HUES48 (cell line): ENCODE measurements around the gene SPCS2.
"Not testable (repeated sequence)": the region's sequence is repeated elsewhere in the genome, so short reads cannot be mapped to it uniquely, and the experiment has no call there.

Experiments
- H3K27ac ChIP-seq: one replicate; pipeline ENCODE4 v1.7.0; 2013; ENCODE audit warnings: low read depth, low read length, inconsistent platforms
- H3K27me3 ChIP-seq: 2 replicates; pipeline ENCODE4 v1.6.1; 2013; ENCODE audit warnings: mild to moderate bottlenecking, low read length; ENCODE audit not compliant: control insufficient read depth, insufficient read depth
- H3K36me3 ChIP-seq: 2 replicates; pipeline ENCODE4 v1.6.1; 2013; ENCODE audit warnings: low read length; ENCODE audit not compliant: control insufficient read depth, insufficient read depth
- H3K4me1 ChIP-seq: 2 replicates; pipeline ENCODE4 v1.6.1; 2013; ENCODE audit warnings: mild to moderate bottlenecking, low read length; ENCODE audit not compliant: control insufficient read depth, insufficient read depth
- H3K4me3 ChIP-seq: 2 replicates; pipeline ENCODE4 v1.5.1; 2013; ENCODE audit warnings: mild to moderate bottlenecking, low read depth, low read length
- H3K9ac ChIP-seq: 2 replicates; pipeline ENCODE4 v1.6.1; 2013; ENCODE audit warnings: mild to moderate bottlenecking, low read depth, low read length, moderate library complexity
- H3K9me3 ChIP-seq: 2 replicates; pipeline ENCODE4 v1.6.1; 2013; ENCODE audit warnings: low read length; ENCODE audit not compliant: control insufficient read depth, insufficient read depth

The SPCS2 gene

DNA sequence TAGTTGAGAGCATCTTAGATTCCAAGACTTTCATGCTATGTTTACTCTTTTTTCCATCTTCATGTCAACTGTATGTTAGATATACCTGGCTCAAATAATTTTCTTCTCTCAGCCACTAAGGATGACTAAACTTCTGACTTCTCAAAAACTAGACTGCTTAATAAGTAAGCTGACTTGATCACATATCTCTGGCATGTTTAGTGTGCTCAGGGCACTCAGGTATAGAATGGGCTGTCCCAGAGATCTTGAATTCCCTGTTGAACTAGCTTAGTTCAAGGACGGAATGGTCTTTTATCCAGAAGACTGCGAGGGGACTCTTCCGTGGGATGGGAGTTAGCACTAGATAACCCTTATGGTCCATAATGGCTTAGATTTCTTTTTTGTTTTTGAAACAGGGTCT is 52.6 kb downstream of the SPCS2 start:
- H3K36me3 ChIP-seq, result peaks cover 25% of the 10 kb centered on the region
- no peaks in the 10 kb centered on the region for H3K4me1 ChIP-seq

DNA sequence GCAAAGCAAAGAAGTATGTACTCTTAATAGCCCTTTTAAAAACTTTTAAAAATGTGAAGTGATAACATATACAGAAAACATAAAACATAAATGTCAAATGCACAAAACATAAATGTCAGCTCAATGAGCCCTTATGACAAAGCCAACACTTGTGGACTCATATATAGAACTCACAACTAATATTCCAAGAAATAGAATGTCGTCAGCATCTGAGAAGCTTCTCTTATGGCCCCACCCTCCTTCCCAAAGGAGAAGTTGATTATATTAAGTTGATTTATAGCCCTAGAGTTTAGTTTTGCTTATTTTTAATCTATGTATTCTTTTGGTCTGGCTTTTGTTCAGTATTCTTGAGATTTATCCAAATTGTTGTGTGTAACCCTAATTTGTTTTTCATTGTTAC is 53.5 kb downstream of the SPCS2 start:
- Histone ChIP-seq H3K9me3 (no peaks in the 10 kb centered on the region), H3K9ac (no peak overlapping the region), H3K36me3 (peaks cover 28% of the 10 kb centered on the region), H3K4me3 (no peak overlapping the region), H3K27me3 (no peaks in the 10 kb centered on the region), H3K27ac (no peak overlapping the region), H3K4me1 (no peaks in the 10 kb centered on the region)

More for the DNA sequence above, 52.6 kb downstream of the SPCS2 start:
- Histone ChIP-seq H3K9ac (no peak overlapping the region), H3K9me3 (no peaks in the 10 kb centered on the region), H3K27ac (no peak overlapping the region), H3K27me3 (no peaks in the 10 kb centered on the region), H3K4me3 (no peak overlapping the region)

DNA sequence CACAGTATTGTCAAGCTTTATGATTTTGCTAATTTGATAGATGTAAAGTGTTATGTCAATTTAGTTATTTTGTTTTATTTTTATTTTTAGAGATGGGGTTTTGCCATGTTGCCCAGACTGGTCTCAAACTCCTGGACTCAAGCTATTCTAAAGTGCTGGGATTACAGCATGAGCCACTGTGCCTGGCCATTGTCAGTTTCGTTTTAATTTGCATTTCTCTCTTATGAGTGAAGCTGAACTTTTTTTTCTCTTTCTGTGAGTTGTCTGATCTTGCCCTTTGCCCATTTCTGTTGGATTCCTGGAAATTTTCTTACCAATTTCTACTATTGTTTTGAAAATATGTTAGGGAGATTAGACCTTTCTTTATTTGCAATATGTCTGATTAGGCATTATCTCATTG is 55.1 kb downstream of the SPCS2 start:
- H3K27ac ChIP-seq, result no peak overlapping the region
- H3K9me3 ChIP-seq, result no peaks in the 10 kb centered on the region
- no peak overlapping the region for H3K9ac ChIP-seq
- no peaks in the 10 kb centered on the region for H3K27me3 ChIP-seq
- peaks cover 35% of the 10 kb centered on the region for H3K36me3 ChIP-seq
- H3K4me1 ChIP-seq, result no peaks in the 10 kb centered on the region
- no peak overlapping the region for H3K4me3 ChIP-seq

DNA sequence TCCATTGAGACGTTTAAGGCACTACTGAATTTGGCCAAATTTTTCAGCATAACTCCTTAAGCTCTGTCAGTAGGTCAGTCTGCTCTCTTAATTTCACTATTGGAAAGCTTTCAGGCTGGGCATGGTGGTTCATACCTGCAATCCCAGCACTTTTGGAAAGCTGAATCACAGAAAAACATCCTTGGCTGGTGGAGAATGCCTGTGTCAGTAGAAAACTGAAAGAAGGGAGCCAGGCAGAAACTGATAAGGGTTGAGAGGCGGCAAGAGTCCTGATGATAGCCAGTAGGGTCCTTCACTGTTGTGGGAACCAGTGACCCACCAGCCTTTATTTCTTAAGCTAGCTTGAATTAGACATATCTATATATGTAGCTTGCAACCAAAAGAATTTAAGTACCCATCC is 62.3 kb downstream of the SPCS2 start:
- no peak overlapping the region for H3K27ac ChIP-seq
- no peak overlapping the region for H3K4me3 ChIP-seq
- H3K9me3 ChIP-seq, result no peaks in the 10 kb centered on the region
- no peaks in the 10 kb centered on the region for H3K4me1 ChIP-seq
- no peak overlapping the region for H3K9ac ChIP-seq
- H3K27me3 ChIP-seq, result no peaks in the 10 kb centered on the region
- H3K36me3 ChIP-seq, result peaks cover 44% of the 10 kb centered on the region

DNA sequence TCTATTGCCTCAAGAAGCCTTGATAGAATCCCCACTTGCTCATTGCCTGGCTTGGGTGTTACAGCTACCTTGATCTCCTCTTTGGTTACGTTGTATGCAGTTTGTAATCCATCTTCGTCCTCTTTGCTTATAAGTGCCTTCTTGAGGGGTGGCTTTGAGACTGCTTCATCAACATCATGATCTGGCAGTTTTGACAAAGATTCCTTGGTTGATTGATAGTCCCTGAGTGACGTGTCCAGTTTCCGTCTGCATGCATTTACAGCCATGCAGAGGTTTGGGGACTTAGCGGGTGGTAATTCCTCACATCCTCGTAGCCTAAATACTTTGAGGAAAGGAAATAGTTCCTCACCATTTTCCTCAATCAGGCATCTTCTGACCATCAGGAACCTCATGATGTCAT is 62.8 kb downstream of the SPCS2 start:
- Histone ChIP-seq H3K36me3 (peaks cover 39% of the 10 kb centered on the region), H3K4me3 (no peak overlapping the region), H3K27ac (no peak overlapping the region), H3K27me3 (no peaks in the 10 kb centered on the region), H3K4me1 (no peaks in the 10 kb centered on the region), H3K9ac (no peak overlapping the region), H3K9me3 (no peaks in the 10 kb centered on the region)

DNA sequence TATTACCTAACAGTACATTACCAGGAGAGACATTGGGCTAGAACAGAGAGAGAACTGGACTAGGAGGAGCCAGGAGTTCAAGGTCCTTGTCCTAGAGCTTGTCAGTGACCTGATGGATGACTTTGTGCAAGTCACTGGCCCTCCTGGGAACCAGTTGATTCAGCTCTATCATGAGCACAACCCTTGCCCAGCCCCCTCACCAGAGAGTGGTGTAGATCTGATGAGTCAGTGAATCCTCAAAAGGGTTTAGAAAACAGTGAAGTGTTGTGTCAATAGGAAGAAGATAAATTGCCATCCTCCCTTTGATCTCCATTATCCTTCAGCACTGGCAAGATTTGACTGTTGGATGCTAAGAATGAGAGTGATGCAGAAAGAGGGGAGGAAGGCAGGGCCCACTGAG is 64.0 kb downstream of the SPCS2 start:
- no peaks in the 10 kb centered on the region for H3K27me3 ChIP-seq
- no peak overlapping the region for H3K9ac ChIP-seq
- H3K36me3 ChIP-seq, result peaks cover 27% of the 10 kb centered on the region
- H3K9me3 ChIP-seq, result no peaks in the 10 kb centered on the region
- no peak overlapping the region for H3K4me3 ChIP-seq
- H3K27ac ChIP-seq, result no peak overlapping the region
- H3K4me1 ChIP-seq, result no peaks in the 10 kb centered on the region

DNA sequence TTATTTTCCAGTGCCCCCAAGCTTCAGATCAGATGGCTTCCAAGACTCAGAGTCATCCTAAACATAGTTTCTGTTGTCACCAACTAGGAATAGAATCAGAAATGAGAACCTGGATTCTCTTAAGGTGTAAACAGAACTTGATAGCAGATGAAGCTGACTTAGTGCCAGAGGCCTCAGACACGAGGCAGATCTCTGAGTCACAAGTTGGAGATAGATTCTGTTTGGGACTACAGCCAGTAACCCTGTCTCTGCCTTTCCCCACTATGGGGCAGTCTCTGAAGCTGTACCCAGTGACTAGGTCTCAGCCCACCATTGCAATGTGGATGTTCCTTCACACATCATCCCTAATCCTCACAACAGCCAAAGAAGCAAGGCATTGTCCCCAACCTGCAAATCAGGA is 65.1 kb downstream of the SPCS2 start:
- Histone ChIP-seq H3K9ac (no peak overlapping the region), H3K9me3 (peaks cover under 1% of the 10 kb centered on the region; the same call in 1 of the 2 replicates), H3K4me1 (no peaks in the 10 kb centered on the region), H3K27ac (no peak overlapping the region), H3K36me3 (peaks cover 21% of the 10 kb centered on the region), H3K4me3 (no peak overlapping the region), H3K27me3 (no peaks in the 10 kb centered on the region)

DNA sequence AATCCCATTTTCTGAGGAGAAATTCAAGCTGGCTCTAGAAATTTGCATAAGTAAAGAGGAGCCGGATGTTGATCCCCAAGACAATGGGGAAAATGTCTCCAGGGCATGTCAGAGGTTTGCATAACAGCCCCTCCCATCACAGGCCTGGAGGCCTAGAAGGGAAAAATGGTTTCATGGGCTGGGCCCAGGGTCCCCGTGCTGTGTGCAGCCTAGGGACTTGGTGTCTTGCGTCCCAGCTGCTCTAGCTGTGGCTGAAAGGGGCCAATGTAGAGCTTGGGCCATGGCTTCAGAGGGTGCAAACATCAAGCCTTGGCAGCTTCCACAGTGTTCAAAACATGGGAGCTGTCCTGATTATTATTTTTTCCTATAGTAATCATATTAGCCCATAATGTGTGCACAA is 70.1 kb downstream of the SPCS2 start:
- H3K4me1 ChIP-seq, H3K4me3 ChIP-seq, H3K36me3 ChIP-seq, H3K9ac ChIP-seq, H3K27me3 ChIP-seq, H3K27ac ChIP-seq: not testable (repeated sequence)
- H3K9me3 ChIP-seq, result peaks cover 12% of the 10 kb centered on the region

DNA sequence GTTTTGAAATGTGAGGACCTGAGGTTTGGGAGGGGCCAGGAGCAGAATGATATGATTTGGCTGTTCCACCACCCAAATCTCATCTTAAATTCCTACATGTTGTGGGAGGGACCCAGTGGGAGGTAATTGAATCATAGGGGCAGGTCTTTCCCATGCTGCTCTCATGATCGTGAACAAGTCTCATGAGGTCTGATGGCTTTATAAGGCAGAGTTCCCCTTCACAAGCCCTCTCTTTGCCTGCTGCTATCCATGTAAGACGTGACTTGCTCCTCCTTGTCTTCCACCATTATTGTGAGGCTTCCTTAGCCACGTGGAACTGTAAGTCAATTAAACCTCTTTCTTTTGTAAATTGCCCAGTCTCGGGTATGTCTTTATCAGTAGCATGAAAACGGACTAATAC is 71.3 kb downstream of the SPCS2 start:
- H3K9ac ChIP-seq, H3K4me3 ChIP-seq, H3K36me3 ChIP-seq, H3K27ac ChIP-seq, H3K27me3 ChIP-seq, H3K4me1 ChIP-seq: not testable (repeated sequence)
- H3K9me3 ChIP-seq, result peaks cover 12% of the 10 kb centered on the region

DNA sequence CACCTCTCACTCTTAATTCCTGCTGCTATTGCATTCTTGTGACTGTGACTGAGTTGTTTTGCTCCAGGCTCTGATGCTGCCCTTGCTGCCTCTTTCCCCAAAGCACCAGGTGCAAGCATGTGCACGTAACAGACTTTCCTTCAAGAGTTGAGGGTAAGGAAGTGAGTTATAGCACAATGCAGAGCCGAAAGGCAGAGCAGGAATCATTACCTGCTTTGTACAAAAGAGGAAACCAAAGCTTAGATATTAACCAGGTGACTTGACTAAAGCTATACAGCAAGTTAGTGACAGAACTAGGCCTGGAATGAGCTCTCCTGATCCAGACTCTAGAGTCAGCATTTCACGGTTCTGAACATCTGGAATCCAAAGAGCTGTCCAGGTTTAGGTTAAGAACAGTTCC is 73.2 kb downstream of the SPCS2 start:
- Histone ChIP-seq H3K27ac (no peak overlapping the region), H3K36me3 (no peaks in the 10 kb centered on the region), H3K9ac (no peak overlapping the region), H3K27me3 (no peaks in the 10 kb centered on the region), H3K4me3 (no peak overlapping the region), H3K4me1 (no peaks in the 10 kb centered on the region), H3K9me3 (peaks cover 12% of the 10 kb centered on the region)

DNA sequence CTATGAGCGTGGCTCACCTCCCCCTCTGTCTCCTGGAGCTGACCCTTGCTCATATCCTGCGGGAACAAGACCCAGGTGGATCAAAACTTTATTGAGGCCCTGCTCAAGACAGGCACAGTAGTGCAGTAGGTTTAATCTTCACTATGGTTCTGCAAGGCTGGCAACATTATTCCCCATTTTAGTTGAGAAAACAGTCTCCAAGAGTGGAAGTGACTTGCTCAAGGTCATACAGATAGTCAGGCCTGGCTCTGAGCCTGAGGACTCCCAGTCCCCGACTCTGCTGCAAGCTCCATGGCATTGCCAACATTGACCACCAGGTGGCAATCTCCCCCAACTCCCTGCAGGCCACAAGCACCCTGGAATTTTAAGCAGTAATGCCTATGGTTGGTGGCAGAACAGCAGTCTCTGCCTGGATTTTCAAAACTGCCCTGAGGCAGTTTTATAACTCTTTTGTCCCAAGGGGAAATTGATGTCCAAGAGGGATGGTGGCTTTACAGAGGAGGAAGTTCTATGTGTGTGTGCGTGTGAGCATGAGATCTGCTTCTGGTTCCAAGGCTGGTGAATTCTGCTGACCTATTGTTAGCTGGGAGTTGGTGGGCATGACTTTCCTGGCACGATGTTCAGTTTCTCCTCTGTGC is 73.8 kb downstream of the SPCS2 start:
- Histone ChIP-seq H3K4me3 (no peak overlapping the region), H3K36me3 (no peaks in the 10 kb centered on the region), H3K9me3 (peaks cover 12% of the 10 kb centered on the region), H3K9ac (no peak overlapping the region), H3K27me3 (no peaks in the 10 kb centered on the region), H3K27ac (no peak overlapping the region), H3K4me1 (no peaks in the 10 kb centered on the region)
